ENCODE data around the gene EPS15. TPM values are rescaled to one million over a fixed set of nuclear protein-coding genes. Genes with fewer than 3 reads are reported as not detected.

Gene EPS15
- total and polyA plus RNA-seq, 2 experiments from 2014 or later: 14.9 to 46.0 TPM

GRCh38 chr1:51552929-51553807 lies 34.1 kb upstream of the EPS15 start:
- no peak overlapping the region for H3K4me2 ChIP-seq
- H3K79me2 ChIP-seq: no peaks in the 10 kb centered on the region
- no peak overlapping the region for H2AFZ ChIP-seq
- H3K27me3 ChIP-seq: no peaks in the 10 kb centered on the region
- H3K9me2 ChIP-seq (replicated peaks; ENCODE audit: insufficient read depth): no peaks in the 10 kb centered on the region
- H3K36me3 ChIP-seq (replicated peaks; ENCODE audit: insufficient read depth, low read depth): no peaks in the 10 kb centered on the region
- no peak overlapping the region for H3K4me3 ChIP-seq
- H4K20me1 ChIP-seq (ENCODE audit: insufficient read depth, poor library complexity, severe bottlenecking): no peaks in the 10 kb centered on the region
- H3K27ac ChIP-seq: no peak overlapping the region
- no peak for DNase-seq (ENCODE audit: low spot score)
- no peaks in the 10 kb centered on the region for H3K4me1 ChIP-seq (ENCODE audit: insufficient read depth)
- TF ChIP-seq EZH2phosphoT487 (IDR thresholded peaks at IDR 0.05; ENCODE audit: low read depth, severe bottlenecking, unreplicated experiment) (no peak), CTCF (IDR thresholded peaks at IDR 0.05; ENCODE audit: poor library complexity) (no peak), EZH2 (IDR thresholded peaks at IDR 0.05; ENCODE audit: borderline replicate concordance) (no peak)
- WGBS (ENCODE audit: low lambda C conversion rate, missing lambda C conversion rate): 95% methylated on average over 11 of the region's 11 CpGs
- H3K9me3 ChIP-seq (ENCODE audit: low read depth): no peaks in the 10 kb centered on the region

GRCh38 chr1:51551848-51552296 lies 32.8 kb upstream of the EPS15 start:
- DNase-seq (ENCODE audit: low spot score): no peak
- Histone ChIP-seq H3K9me3 (ENCODE audit: low read depth) (no peaks in the 10 kb centered on the region), H4K20me1 (ENCODE audit: insufficient read depth, poor library complexity, severe bottlenecking) (no peaks in the 10 kb centered on the region), H3K4me3 (no peak overlapping the region), H3K36me3 (replicated peaks; ENCODE audit: insufficient read depth, low read depth) (no peaks in the 10 kb centered on the region), H3K27ac (no peak overlapping the region), H3K4me1 (ENCODE audit: insufficient read depth) (no peaks in the 10 kb centered on the region), H3K9me2 (replicated peaks; ENCODE audit: insufficient read depth) (no peaks in the 10 kb centered on the region), H2AFZ (no peak overlapping the region), H3K79me2 (no peaks in the 10 kb centered on the region), H3K27me3 (no peaks in the 10 kb centered on the region), H3K4me2 (no peak overlapping the region)
- no peak for TF ChIP-seq EZH2phosphoT487 (IDR thresholded peaks at IDR 0.05; ENCODE audit: low read depth, severe bottlenecking, unreplicated experiment)
- no peak for TF ChIP-seq CTCF (IDR thresholded peaks at IDR 0.05; ENCODE audit: poor library complexity)
- TF ChIP-seq EZH2 (IDR thresholded peaks at IDR 0.05; ENCODE audit: borderline replicate concordance): no peak
- 78% methylated on average over 5 of the region's 5 CpGs for WGBS (ENCODE audit: low lambda C conversion rate, missing lambda C conversion rate)

GRCh38 chr1:51551081-51551480 lies 32.0 kb upstream of the EPS15 start:
- TF ChIP-seq EZH2phosphoT487 (IDR thresholded peaks at IDR 0.05; ENCODE audit: low read depth, severe bottlenecking, unreplicated experiment) (no peak), CTCF (IDR thresholded peaks at IDR 0.05; ENCODE audit: poor library complexity) (no peak), EZH2 (IDR thresholded peaks at IDR 0.05; ENCODE audit: borderline replicate concordance) (no peak)
- Histone ChIP-seq H3K4me2 (no peak overlapping the region), H3K27me3 (no peaks in the 10 kb centered on the region), H3K9me2 (replicated peaks; ENCODE audit: insufficient read depth) (no peaks in the 10 kb centered on the region), H4K20me1 (ENCODE audit: insufficient read depth, poor library complexity, severe bottlenecking) (no peaks in the 10 kb centered on the region), H2AFZ (no peak overlapping the region), H3K9me3 (ENCODE audit: low read depth) (no peaks in the 10 kb centered on the region), H3K4me1 (ENCODE audit: insufficient read depth) (no peaks in the 10 kb centered on the region), H3K4me3 (no peak overlapping the region), H3K27ac (no peak overlapping the region), H3K36me3 (replicated peaks; ENCODE audit: insufficient read depth, low read depth) (no peaks in the 10 kb centered on the region), H3K79me2 (no peaks in the 10 kb centered on the region)
- WGBS (ENCODE audit: low lambda C conversion rate, missing lambda C conversion rate): 92% methylated on average over 2 of the region's 2 CpGs
- no peak for DNase-seq (ENCODE audit: low spot score)

Measured in hepatocyte (in vitro differentiated cells).